ENCODE results near the gene PACRG.
A peak's percentile ranks its signal among the peaks of the same experiment; 100 is the strongest.

PACRG gene

DNA sequence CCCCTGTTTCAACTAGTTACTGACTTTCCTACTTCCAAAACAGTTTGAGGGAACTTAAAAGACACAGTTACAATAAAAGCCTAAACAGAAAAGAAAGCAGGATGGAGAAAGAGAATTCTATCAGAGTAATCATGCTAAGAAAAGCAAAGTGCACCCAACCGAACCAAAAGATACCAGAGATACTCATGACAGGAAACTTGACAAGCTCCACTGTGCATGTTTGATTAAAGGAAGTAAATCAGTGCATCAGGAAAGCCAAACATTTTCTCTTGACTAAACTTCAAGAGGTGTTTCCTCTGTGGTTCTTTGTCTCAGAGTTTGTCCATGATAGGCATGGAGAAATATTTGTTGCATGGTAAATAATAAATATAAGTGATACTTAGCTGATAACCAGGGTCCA is 138.9 kb downstream of the PACRG start:
- no peak for FAIRE-seq
- TF ChIP-seq PAX5 (IDR thresholded peaks at IDR 0.05; ENCODE audit: insufficient read depth, low read length, severe bottlenecking): no peak
- TF ChIP-seq POLR2AphosphoS5 (IDR thresholded peaks at IDR 0.05; ENCODE audit: low read depth, low read length): no peak
- TF ChIP-seq SPI1 (IDR thresholded peaks at IDR 0.05; ENCODE audit: low read depth, low read length): no peak
- no peak for TF ChIP-seq POLR2A (IDR thresholded peaks at IDR 0.05; ENCODE audit: low read depth, low read length)
- TF ChIP-seq TAF1 (IDR thresholded peaks at IDR 0.05; ENCODE audit: low read depth, low read length): no peak
- TF ChIP-seq POU2F2 (IDR thresholded peaks at IDR 0.05; ENCODE audit: low read depth, low read length): no peak
- DNase-seq (ENCODE audit: insufficient read length, low spot score): no peak

DNA sequence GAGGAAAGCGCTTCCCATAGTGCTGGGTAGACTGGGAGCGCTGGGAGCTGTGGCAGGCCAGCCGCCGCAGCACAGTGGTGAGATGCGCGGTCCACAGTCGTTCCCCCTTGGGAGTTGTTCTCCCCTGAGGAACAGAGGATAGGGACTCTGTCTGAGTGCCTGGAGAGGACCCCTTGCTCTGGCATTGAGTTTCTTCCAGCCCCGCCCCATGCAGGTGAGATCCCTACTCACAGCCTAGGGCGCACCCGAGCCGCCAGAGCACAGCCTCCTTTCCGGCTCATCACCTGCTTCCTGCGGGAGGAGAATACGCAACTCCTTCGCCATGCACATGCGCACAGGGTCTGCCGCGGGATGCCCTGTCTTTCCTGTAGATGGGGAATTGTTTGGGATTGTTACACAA is 140.6 kb downstream of the PACRG start:
- no peak for FAIRE-seq
- TF ChIP-seq PAX5 (IDR thresholded peaks at IDR 0.05; ENCODE audit: insufficient read depth, low read length, severe bottlenecking) (no peak), POU2F2 (IDR thresholded peaks at IDR 0.05; ENCODE audit: low read depth, low read length) (no peak), POLR2A (IDR thresholded peaks at IDR 0.05; ENCODE audit: low read depth, low read length) (no peak), POLR2AphosphoS5 (IDR thresholded peaks at IDR 0.05; ENCODE audit: low read depth, low read length) (no peak), TAF1 (IDR thresholded peaks at IDR 0.05; ENCODE audit: low read depth, low read length) (no peak), SPI1 (IDR thresholded peaks at IDR 0.05; ENCODE audit: low read depth, low read length) (no peak)
- no peak for DNase-seq (ENCODE audit: insufficient read length, low spot score)

DNA sequence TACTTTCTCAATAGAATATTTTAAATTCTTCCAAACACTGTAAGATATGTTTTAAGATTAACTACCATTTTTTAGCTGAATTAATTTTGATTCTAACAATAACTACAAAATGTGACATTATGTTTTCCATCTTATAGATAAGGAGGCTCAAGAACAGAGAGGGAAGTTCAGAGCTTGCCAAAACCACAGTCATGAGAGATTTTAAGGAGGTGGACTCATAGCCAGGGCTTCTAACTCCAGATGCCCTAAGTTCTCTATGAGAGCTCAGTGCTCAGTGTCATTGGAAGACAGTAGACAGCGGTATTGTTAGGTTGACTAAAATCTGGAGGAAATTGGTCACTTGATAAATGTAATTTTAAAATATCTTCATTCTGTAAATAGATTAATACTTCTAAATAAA is 144.2 kb downstream of the PACRG start:
- no peak for TF ChIP-seq POLR2A (IDR thresholded peaks at IDR 0.05; ENCODE audit: low read depth, low read length)
- no peak for TF ChIP-seq PAX5 (IDR thresholded peaks at IDR 0.05; ENCODE audit: insufficient read depth, low read length, severe bottlenecking)
- TF ChIP-seq SPI1 (IDR thresholded peaks at IDR 0.05; ENCODE audit: low read depth, low read length): no peak
- no peak for FAIRE-seq
- DNase-seq (ENCODE audit: insufficient read length, low spot score): no peak

DNA sequence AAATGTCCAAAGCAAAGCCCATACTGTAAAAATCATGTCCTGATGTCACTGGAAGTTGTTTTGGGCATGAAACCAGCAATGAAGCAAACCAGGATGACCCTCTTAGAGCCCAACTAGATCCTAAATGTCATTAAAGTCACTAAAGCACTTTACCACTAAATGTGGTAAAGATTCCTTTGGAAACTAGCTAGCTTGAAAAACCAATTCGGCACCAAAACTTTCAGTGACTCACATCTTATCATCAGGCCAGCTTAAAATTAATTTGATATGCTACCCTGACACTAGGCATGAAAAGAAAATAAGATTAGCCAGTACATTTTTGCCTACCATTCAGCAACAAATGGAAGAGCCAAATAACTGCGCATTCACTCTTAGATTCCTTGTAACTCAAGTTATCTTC is 145.8 kb downstream of the PACRG start:
- DNase-seq (ENCODE audit: insufficient read length, low spot score): no peak
- TF ChIP-seq POLR2A (IDR thresholded peaks at IDR 0.05; ENCODE audit: low read depth, low read length): no peak
- TF ChIP-seq PAX5 (IDR thresholded peaks at IDR 0.05; ENCODE audit: insufficient read depth, low read length, severe bottlenecking): no peak
- no peak for TF ChIP-seq POU2F2 (IDR thresholded peaks at IDR 0.05; ENCODE audit: low read depth, low read length)
- TF ChIP-seq SPI1 (IDR thresholded peaks at IDR 0.05; ENCODE audit: low read depth, low read length): no peak
- FAIRE-seq: no peak

DNA sequence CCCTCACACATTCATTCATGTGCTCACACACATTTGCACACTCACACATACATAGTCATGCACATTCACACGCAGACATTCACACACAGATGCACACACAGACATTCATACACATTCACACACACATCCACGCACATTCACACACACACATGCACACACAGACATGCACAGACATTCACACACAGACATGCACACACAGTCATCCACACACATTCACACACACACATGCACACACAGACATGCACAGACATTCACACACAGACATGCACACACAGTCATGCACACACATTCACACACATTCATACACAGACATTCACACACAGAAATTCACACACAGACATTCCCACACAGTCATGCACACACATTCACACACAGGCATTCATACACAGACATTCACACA is 147.3 kb downstream of the PACRG start:
- no peak for TF ChIP-seq PAX5 (IDR thresholded peaks at IDR 0.05; ENCODE audit: insufficient read depth, low read length, severe bottlenecking)
- TF ChIP-seq TAF1 (IDR thresholded peaks at IDR 0.05; ENCODE audit: low read depth, low read length): no peak
- no peak for TF ChIP-seq POLR2AphosphoS5 (IDR thresholded peaks at IDR 0.05; ENCODE audit: low read depth, low read length)
- no peak for TF ChIP-seq POU2F2 (IDR thresholded peaks at IDR 0.05; ENCODE audit: low read depth, low read length)
- no peak for TF ChIP-seq POLR2A (IDR thresholded peaks at IDR 0.05; ENCODE audit: low read depth, low read length)
- no peak for TF ChIP-seq SPI1 (IDR thresholded peaks at IDR 0.05; ENCODE audit: low read depth, low read length)
- FAIRE-seq (peak; percentile 80), DNase-seq (ENCODE audit: insufficient read length, low spot score) (no peak)

DNA sequence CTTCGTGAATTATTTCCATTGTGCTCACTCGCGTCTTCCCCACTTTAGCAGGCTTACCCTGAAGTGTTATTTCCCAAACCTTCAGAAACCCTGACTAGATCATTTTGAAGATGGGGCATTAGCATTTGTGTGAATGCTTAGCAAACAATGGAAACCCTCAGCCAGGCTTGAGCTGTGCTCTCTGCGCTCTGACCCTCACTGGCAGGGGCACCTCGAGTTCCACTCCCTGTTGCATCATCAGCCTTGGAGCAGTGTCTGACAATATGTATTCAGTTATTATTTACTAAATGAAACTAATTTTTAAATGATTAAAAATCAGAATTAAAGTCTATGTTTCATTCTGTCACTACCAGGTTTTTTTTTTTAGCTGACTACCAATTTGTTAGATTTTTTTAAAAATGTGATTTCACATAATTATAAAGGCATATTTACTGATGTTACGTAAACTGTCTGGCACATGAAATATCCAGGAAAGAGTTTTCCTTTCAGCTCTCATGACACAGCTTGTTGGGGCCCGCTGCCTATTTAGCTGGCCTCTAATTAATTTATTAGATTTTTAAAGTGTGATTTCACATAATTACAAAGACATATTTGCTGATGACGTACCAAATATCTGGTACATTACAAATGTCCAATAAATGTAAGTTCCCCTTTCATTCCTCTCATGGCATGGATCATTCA is 155.2 kb downstream of the PACRG start:
- FAIRE-seq: no peak
- TF ChIP-seq PAX5 (IDR thresholded peaks at IDR 0.05; ENCODE audit: insufficient read depth, low read length, severe bottlenecking) (no peak), POU2F2 (IDR thresholded peaks at IDR 0.05; ENCODE audit: low read depth, low read length) (no peak), SPI1 (IDR thresholded peaks at IDR 0.05; ENCODE audit: low read depth, low read length) (no peak), POLR2AphosphoS5 (IDR thresholded peaks at IDR 0.05; ENCODE audit: low read depth, low read length) (no peak), TAF1 (IDR thresholded peaks at IDR 0.05; ENCODE audit: low read depth, low read length) (no peak), POLR2A (IDR thresholded peaks at IDR 0.05; ENCODE audit: low read depth, low read length) (no peak)
- DNase-seq (ENCODE audit: insufficient read length, low spot score): no peak

DNA sequence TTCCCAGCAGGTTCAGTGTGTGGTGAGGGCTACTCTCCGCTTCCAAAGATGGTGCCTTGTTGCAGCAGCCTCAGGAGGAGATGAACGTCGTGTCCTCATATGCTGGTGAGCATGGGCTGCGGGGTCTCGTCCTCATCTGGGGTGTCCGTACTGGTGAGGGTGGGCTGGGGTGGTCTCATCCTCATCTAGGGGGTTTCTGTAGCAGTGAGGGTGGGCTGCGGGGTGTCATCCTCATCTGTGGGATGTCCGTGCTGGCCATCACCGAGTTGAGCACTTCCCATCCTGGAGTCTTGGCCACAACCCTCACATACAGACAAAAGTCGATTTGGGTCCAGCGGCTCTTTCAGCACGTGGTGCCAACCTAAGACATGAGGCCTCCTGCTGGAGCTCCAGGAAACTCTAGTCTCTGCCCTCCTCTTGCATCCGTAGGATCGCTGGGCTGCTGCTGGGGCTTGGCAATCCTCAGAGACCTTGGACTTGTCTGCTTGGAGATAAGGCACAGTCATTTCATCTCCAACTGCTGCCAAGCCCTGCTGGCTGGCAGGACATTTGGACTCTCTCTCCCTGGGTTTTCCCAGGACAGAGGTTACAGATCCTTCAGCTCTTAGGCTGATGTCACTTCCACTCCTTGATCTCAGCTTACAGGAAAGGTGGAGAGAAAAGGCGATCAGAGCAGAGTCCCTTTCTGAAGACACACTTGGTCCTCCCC is 160.4 kb downstream of the PACRG start:
- DNase-seq (ENCODE audit: insufficient read length, low spot score) (no peak), FAIRE-seq (no peak)
- TF ChIP-seq PAX5 (IDR thresholded peaks at IDR 0.05; ENCODE audit: insufficient read depth, low read length, severe bottlenecking) (no peak), POU2F2 (IDR thresholded peaks at IDR 0.05; ENCODE audit: low read depth, low read length) (no peak), POLR2A (IDR thresholded peaks at IDR 0.05; ENCODE audit: low read depth, low read length) (no peak), SPI1 (IDR thresholded peaks at IDR 0.05; ENCODE audit: low read depth, low read length) (no peak), POLR2AphosphoS5 (IDR thresholded peaks at IDR 0.05; ENCODE audit: low read depth, low read length) (no peak), TAF1 (IDR thresholded peaks at IDR 0.05; ENCODE audit: low read depth, low read length) (no peak)

DNA sequence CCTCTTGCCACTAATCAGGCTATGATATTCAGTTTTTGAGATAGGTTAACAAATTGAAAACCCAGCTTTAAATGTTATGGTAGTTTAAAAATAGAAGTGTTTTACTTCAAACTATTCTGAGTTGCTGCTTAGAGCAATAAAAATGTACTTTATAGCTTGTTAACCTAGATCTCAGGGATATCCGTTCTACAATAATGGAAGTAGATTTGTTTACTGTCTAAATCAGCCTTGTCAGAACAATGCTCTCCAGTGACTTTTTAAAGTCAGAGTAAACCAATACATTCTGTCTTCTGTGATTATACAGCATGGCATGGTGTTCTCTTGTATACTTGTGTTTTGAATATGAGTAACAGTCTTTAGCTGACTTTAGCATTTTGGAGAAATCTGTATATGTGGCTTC is 161.5 kb downstream of the PACRG start:
- no peak for TF ChIP-seq TAF1 (IDR thresholded peaks at IDR 0.05; ENCODE audit: low read depth, low read length)
- no peak for TF ChIP-seq POLR2AphosphoS5 (IDR thresholded peaks at IDR 0.05; ENCODE audit: low read depth, low read length)
- no peak for TF ChIP-seq PAX5 (IDR thresholded peaks at IDR 0.05; ENCODE audit: insufficient read depth, low read length, severe bottlenecking)
- no peak for TF ChIP-seq POU2F2 (IDR thresholded peaks at IDR 0.05; ENCODE audit: low read depth, low read length)
- no peak for TF ChIP-seq POLR2A (IDR thresholded peaks at IDR 0.05; ENCODE audit: low read depth, low read length)
- no peak for TF ChIP-seq SPI1 (IDR thresholded peaks at IDR 0.05; ENCODE audit: low read depth, low read length)
- FAIRE-seq: no peak
- no peak for DNase-seq (ENCODE audit: insufficient read length, low spot score)

DNA sequence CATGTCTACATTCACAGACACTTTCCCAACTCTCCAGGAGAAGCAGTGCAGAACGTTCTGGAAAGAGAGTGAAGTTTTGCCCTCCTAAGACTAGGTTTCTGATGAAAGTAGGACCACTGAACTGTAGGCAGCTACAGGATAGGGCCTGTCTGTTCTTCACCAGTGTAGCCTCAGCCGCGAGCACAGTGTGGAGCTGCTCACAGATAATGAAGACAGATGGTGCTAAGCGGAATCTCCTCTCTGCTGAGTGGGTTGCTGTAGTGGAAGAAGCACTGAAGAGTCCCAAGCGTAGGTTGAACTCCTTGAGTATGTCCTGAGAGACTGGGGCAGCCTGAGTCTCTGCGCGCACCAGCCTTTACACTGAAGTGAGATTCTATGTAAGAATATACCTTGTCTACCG is 170.2 kb downstream of the PACRG start:
- FAIRE-seq: no peak

DNA sequence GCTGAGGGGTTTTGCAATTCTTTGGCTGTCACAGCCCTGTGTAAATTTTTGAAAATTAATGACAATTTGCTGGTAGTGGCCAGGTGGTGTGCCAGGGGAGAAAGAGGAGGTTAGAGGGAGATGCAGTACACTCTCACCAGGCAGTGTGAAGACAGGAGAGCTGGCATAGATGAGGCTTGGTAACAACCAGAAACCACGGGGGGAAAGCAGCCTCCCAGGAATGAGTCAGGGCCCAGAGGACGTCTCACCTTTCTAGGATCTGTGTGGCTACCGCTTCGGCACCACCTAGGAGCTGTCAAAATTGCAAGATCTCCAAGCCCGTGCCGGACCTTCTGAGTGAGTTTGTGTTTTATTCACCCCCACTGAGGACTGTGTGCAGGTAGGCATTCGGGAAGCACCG is 171.4 kb downstream of the PACRG start:
- DNase-seq (ENCODE audit: insufficient read length, low spot score): no peak
- FAIRE-seq: no peak
- TF ChIP-seq POU2F2 (IDR thresholded peaks at IDR 0.05; ENCODE audit: low read depth, low read length) (no peak), POLR2AphosphoS5 (IDR thresholded peaks at IDR 0.05; ENCODE audit: low read depth, low read length) (no peak), TAF1 (IDR thresholded peaks at IDR 0.05; ENCODE audit: low read depth, low read length) (no peak), SPI1 (IDR thresholded peaks at IDR 0.05; ENCODE audit: low read depth, low read length) (no peak), PAX5 (IDR thresholded peaks at IDR 0.05; ENCODE audit: insufficient read depth, low read length, severe bottlenecking) (no peak), POLR2A (IDR thresholded peaks at IDR 0.05; ENCODE audit: low read depth, low read length) (no peak)

More for the DNA sequence above, 170.2 kb downstream of the PACRG start:
- DNase-seq (ENCODE audit: insufficient read length, low spot score): no peak
- TF ChIP-seq SPI1 (IDR thresholded peaks at IDR 0.05; ENCODE audit: low read depth, low read length) (no peak), TAF1 (IDR thresholded peaks at IDR 0.05; ENCODE audit: low read depth, low read length) (no peak), PAX5 (IDR thresholded peaks at IDR 0.05; ENCODE audit: insufficient read depth, low read length, severe bottlenecking) (no peak)

Data from GM12891 (cell line).